Neural progenitor cell (in vitro differentiated cells): ENCODE results near the gene ABCA8.

Experiments
- CTCF ChIP-seq: fragments of 200-600 bp; sonication (generic); IDR thresholded peaks from 2 replicates; pipeline ENCODE4 v1.5.1; 2017; ENCODE audit warnings: antibody characterized with exemption, mild to moderate bottlenecking
- EZH2 ChIP-seq: fragments of 200-600 bp; sonication (generic); IDR thresholded peaks from 2 replicates; pipeline ENCODE4 v1.6.1; 2017; ENCODE audit warnings: antibody characterized with exemption, mild to moderate bottlenecking, moderate library complexity

GRCh38 chr17:68868708-68869107, 86.5 kb downstream of the ABCA8 start:
- TF ChIP-seq CTCF (no peak), EZH2 (no peak)
